Esophagus muscularis mucosa (tissue), 4 donors: ENCODE results near the gene RAB11FIP3.

Experiments used
- CTCF ChIP-seq, 3 experiments: fragments of 200-600 bp in 2 of 3; fragments of 450-650 bp in 1 of 3; sonication (generic) in 2 of 3; IDR thresholded peaks; one replicate each; pipeline ENCODE4 v1.5.1; 2017 to 2019; ENCODE audit warnings: antibody characterized with exemption in 3 of 3, mild to moderate bottlenecking in 2 of 3, moderate library complexity in 1 of 3
- EP300 ChIP-seq: sonication (generic); formaldehyde crosslinking; IDR thresholded peaks from one replicate; pipeline ENCODE4 v1.6.1; 2017; ENCODE audit warnings: antibody characterized with exemption
- POLR2A ChIP-seq: fragments of 450-650 bp; IDR thresholded peaks from one replicate; pipeline ENCODE4 v1.6.1; 2017; ENCODE audit warnings: antibody characterized with exemption, moderate library complexity, mild to moderate bottlenecking, low read depth
- POLR2AphosphoS5 ChIP-seq, 2 donors: sonication (generic); formaldehyde crosslinking; IDR thresholded peaks; one replicate each; pipeline ENCODE4 v1.6.1; 2017; ENCODE audit warnings: antibody characterized with exemption in 2 of 2

GRCh38 chr16:559021-559380 lies 133.6 kb downstream of the RAB11FIP3 start:
- TF ChIP-seq POLR2A (no peak), CTCF (IDR thresholded peaks at IDR 0.05) (no peak), POLR2AphosphoS5 (IDR thresholded peaks at IDR 0.05) (no peak), EP300 (no peak)
